SU-DHL-6 (cell line): ENCODE measurements around the gene DNAJB8.

Source experiments
- EZH2phosphoT487 ChIP-seq: fragments of 200-600 bp; sonication (generic), shearing (Covaris generic); conservative IDR thresholded peaks from 2 replicates; pipeline ENCODE4 v1.6.1; 2018; ENCODE audit warnings: mild to moderate bottlenecking, antibody characterized with exemption, low read length, moderate library complexity, mixed read lengths
- TF ChIP-seq, protein P1 (sequence below): fragments of 200-600 bp; sonication (generic); IDR thresholded peaks from one replicate; pipeline ENCODE4 v1.5.1; 2017; ENCODE audit warnings: antibody characterized with exemption, mild to moderate bottlenecking, low read length, moderate library complexity; ENCODE audit not compliant: insufficient read depth, poor library complexity, severe bottlenecking

DNA sequence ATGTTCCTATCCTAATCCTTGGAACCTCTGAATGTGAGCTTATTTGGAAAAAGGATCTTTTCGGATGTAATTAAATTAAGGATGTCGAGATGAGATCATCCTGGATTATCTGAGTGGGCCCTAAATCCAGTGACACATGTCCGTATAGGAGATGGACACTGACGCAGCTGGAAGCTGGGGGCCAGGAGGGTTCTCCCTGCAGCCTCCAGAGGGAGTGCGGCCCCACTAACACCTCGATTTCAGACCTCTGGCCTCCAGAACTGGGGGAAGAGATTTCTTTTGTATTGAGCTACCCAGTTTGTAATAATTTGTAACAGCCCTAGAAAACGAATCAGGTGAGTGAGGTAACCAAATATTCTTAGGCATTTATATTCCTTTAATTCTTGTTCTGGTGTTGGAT lies 2.5 kb downstream of the DNAJB8 start:
- TF ChIP-seq, protein P1, sequence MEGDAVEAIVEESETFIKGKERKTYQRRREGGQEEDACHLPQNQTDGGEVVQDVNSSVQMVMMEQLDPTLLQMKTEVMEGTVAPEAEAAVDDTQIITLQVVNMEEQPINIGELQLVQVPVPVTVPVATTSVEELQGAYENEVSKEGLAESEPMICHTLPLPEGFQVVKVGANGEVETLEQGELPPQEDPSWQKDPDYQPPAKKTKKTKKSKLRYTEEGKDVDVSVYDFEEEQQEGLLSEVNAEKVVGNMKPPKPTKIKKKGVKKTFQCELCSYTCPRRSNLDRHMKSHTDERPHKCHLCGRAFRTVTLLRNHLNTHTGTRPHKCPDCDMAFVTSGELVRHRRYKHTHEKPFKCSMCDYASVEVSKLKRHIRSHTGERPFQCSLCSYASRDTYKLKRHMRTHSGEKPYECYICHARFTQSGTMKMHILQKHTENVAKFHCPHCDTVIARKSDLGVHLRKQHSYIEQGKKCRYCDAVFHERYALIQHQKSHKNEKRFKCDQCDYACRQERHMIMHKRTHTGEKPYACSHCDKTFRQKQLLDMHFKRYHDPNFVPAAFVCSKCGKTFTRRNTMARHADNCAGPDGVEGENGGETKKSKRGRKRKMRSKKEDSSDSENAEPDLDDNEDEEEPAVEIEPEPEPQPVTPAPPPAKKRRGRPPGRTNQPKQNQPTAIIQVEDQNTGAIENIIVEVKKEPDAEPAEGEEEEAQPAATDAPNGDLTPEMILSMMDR, result no peak
- TF ChIP-seq EZH2phosphoT487, result no peak
